GM12873 (cell line): ENCODE measurements around the gene RCCD1.

ENCODE experiments used
- CTCF ChIP-seq: IDR thresholded peaks from 2 replicates; pipeline ENCODE4 v1.5.1; 2012; ENCODE audit warnings: low read depth, mild to moderate bottlenecking, moderate library complexity, low read length, control low read depth; ENCODE audit not compliant: insufficient read depth; ENCODE audit errors: missing control alignments

Gene RCCD1

GRCh38 chr15:90959028-90959595 is 4.4 kb downstream of the RCCD1 start:
- TF ChIP-seq CTCF = no peak

GRCh38 chr15:90959894-90960293 is 5.2 kb downstream of the RCCD1 start:
- TF ChIP-seq CTCF = no peak

GRCh38 chr15:90960298-90961091 is 5.8 kb downstream of the RCCD1 start:
- TF ChIP-seq CTCF = no peak

- no peak for TF ChIP-seq CTCF
Observed at GRCh38 chr15:90962021-90962420, 7.3 kb downstream of the RCCD1 start.

GRCh38 chr15:90966262-90966661 is 11.6 kb downstream of the RCCD1 start:
- TF ChIP-seq CTCF = no peak

- no peak for TF ChIP-seq CTCF
Observed at GRCh38 chr15:90967206-90967605, 12.5 kb downstream of the RCCD1 start.

GRCh38 chr15:90968434-90968833 is 13.8 kb downstream of the RCCD1 start:
- no peak for TF ChIP-seq CTCF
